ENCODE data around the gene LSG1. TPM values are rescaled to one million over a fixed set of nuclear protein-coding genes. Genes with fewer than 3 reads are reported as not detected.
A peak's percentile ranks its signal among the peaks of the same experiment; 100 is the strongest.

The LSG1 gene
- total and polyA plus RNA-seq, 2 of the 13 experiments (the other 11 are each of a cell fraction or from before 2014, with no cell fraction given) = 21.4 to 32.1 TPM

- TF ChIP-seq ZFY (CRISPR knock-in tag; IDR thresholded peaks at IDR 0.05) = peak; percentile 66
- TF ChIP-seq, protein P1, sequence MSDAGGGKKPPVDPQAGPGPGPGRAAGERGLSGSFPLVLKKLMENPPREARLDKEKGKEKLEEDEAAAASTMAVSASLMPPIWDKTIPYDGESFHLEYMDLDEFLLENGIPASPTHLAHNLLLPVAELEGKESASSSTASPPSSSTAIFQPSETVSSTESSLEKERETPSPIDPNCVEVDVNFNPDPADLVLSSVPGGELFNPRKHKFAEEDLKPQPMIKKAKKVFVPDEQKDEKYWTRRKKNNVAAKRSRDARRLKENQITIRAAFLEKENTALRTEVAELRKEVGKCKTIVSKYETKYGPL (CRISPR knock-in tag; IDR thresholded peaks at IDR 0.05) = no peak
- 0 out of 2 replicates have a peak, but pooled peaks have one; percentile 77 for TF ChIP-seq ZBTB38 (CRISPR knock-in tag; IDR thresholded peaks at IDR 0.05)
- TF ChIP-seq ZNF460 (CRISPR knock-in tag; IDR thresholded peaks at IDR 0.05; ENCODE audit: borderline replicate concordance) = no peak
- TF ChIP-seq ZNF431 (CRISPR knock-in tag; IDR thresholded peaks at IDR 0.05; ENCODE audit: borderline replicate concordance, low read depth) = 0 out of 2 replicates have a peak, but pooled peaks have one; percentile 69
- TF ChIP-seq ZSCAN22 (CRISPR knock-in tag; IDR thresholded peaks at IDR 0.05) = no peak
- TF ChIP-seq EP300 (IDR thresholded peaks at IDR 0.05; ENCODE audit: low read depth in 2 of 2, low read length in 2 of 2) = no peak; a peak in 1 of 4 replicates
- TF ChIP-seq EP300 (CRISPR knock-in tag; IDR thresholded peaks at IDR 0.05; ENCODE audit: borderline replicate concordance) = peak; percentile 9; the same call in 1 of the 2 replicates
- TF ChIP-seq ERF (CRISPR knock-in tag; IDR thresholded peaks at IDR 0.05) = peak; percentile 56; the same call in 1 of the 2 replicates
- no peak for TF ChIP-seq TSC22D2 (CRISPR knock-in tag; IDR thresholded peaks at IDR 0.05; ENCODE audit: borderline replicate concordance)
- TF ChIP-seq MEIS1 (CRISPR knock-in tag; IDR thresholded peaks at IDR 0.05; ENCODE audit: borderline replicate concordance) = no peak
- no peak for TF ChIP-seq NONO (IDR thresholded peaks at IDR 0.05)
- TF ChIP-seq NONO (CRISPR knock-in tag; conservative IDR thresholded peaks at IDR 0.05) = peak; percentile 78; the same call in 1 of the 2 replicates
- peak; percentile 82; the same call in 1 of the 2 replicates for TF ChIP-seq TARDBP (CRISPR knock-in tag; IDR thresholded peaks at IDR 0.05)
- no peak for TF ChIP-seq PRMT3 (CRISPR knock-in tag; IDR thresholded peaks at IDR 0.05; ENCODE audit: borderline replicate concordance, low read depth)
- peak; percentile 33 for TF ChIP-seq SP2 (CRISPR knock-in tag; IDR thresholded peaks at IDR 0.05)
- TF ChIP-seq NBN (conservative IDR thresholded peaks at IDR 0.05) = no peak
- no peak for TF ChIP-seq MATR3 (CRISPR knock-in tag; IDR thresholded peaks at IDR 0.05)
- no peak for TF ChIP-seq NFE2L1 (CRISPR knock-in tag; IDR thresholded peaks at IDR 0.05; ENCODE audit: borderline replicate concordance)
- 0 out of 2 replicates have a peak, but pooled peaks have one; percentile 11 for TF ChIP-seq RERE (CRISPR knock-in tag; IDR thresholded peaks at IDR 0.05; ENCODE audit: low read depth)
- no peak for TF ChIP-seq PREB (CRISPR knock-in tag; IDR thresholded peaks at IDR 0.05)
- TF ChIP-seq, protein P2, sequence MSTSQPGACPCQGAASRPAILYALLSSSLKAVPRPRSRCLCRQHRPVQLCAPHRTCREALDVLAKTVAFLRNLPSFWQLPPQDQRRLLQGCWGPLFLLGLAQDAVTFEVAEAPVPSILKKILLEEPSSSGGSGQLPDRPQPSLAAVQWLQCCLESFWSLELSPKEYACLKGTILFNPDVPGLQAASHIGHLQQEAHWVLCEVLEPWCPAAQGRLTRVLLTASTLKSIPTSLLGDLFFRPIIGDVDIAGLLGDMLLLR (CRISPR knock-in tag; IDR thresholded peaks at IDR 0.05) = no peak; the same call in 1 of the 2 replicates
These were observed at the start of gene LSG1 (continued) for GRCh38 chr3:194671900-194672808.

Data from HepG2 (cell line).